Activated T-cell treated with anti-CD3 and anti-CD28 coated beads, Interleukin-2, amount 50 U/mL, for 24 hours (primary cell): Measurements from ENCODE around the gene ASPN.

Source experiments
- DNase-seq: peaks from one replicate; pipeline ENCODE4 v3.0.0-alpha.2; 2020
- H3K27ac Mint-ChIP-seq: 2 replicates; pipeline ENCODE4 v1.8.0; 2020; ENCODE audit warnings: mild to moderate bottlenecking, mixed read lengths
- H3K27me3 Mint-ChIP-seq: 2 replicates; pipeline ENCODE4 v1.8.0; 2020; ENCODE audit warnings: mixed read lengths
- H3K36me3 Mint-ChIP-seq: 2 replicates; pipeline ENCODE4 v1.8.0; 2020; ENCODE audit warnings: low read depth, mixed read lengths
- H3K4me1 Mint-ChIP-seq: 2 replicates; pipeline ENCODE4 v1.8.0; 2020; ENCODE audit warnings: low read depth, mixed read lengths
- H3K4me3 Mint-ChIP-seq: 2 replicates; pipeline ENCODE4 v1.8.0; 2020; ENCODE audit warnings: mild to moderate bottlenecking, moderate library complexity, mixed read lengths
- H3K9me3 Mint-ChIP-seq: 2 replicates; pipeline ENCODE4 v1.8.0; 2020; ENCODE audit warnings: mixed read lengths

Gene ASPN

DNA sequence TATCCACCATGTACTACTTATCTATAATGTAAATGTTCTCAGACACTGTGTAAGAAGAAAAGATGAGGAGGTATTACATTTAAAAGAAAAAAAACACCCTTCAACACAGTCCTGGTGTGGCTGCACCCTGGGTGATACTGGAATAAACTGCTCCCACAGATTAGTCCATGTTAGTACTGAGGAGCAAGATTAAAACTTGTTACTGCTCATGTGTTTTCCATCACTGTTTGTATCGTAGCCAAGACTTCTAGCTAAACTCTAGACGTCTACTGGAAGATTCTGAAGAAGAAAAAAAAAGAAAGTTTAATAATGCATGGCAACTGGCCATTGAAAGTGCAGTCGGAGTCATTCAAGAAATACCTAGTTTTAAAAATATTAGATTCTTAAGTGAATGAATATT, at the start of gene ASPN:
Gene ASPN, minus strand, starts transcription at position 178 of the 400 bp plus-strand sequence.
- no peaks in the 10 kb centered on the region for H3K9me3 Mint-ChIP-seq
- H3K4me3 Mint-ChIP-seq = no peak within 1 kb of the TSS
- no peak for DNase-seq
- H3K27ac Mint-ChIP-seq = no peak within 1 kb of the TSS
- H3K4me1 Mint-ChIP-seq = peaks cover 5% of the 10 kb centered on the region
- no peaks in the 10 kb centered on the region for H3K36me3 Mint-ChIP-seq
- no peaks in the 10 kb centered on the region for H3K27me3 Mint-ChIP-seq

DNA sequence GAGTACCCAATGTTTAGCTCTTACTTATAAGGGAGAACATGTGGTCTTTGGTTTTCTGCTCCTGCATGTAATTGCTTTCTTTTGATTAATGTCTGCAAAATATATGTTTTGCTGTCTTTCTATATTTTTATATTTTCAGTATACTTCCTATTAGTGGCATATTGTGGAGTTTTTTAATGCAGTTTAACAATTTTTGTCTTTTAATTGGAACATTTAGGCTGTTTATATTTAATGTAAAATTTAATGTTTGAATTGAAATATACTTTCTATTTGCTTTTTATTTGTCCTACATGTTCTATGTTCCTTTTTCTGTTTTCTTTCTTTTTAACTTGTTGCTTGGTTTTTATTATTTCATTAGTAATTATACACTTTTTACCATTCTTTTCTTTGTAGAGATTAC, 48.6 kb upstream of the ASPN start:
- no peak for DNase-seq
- Mint-ChIP-seq H3K9me3 (peaks cover 3% of the 10 kb centered on the region), H3K27me3 (no peaks in the 10 kb centered on the region), H3K27ac (no peak overlapping the region), H3K36me3 (no peaks in the 10 kb centered on the region), H3K4me1 (peaks cover 2% of the 10 kb centered on the region), H3K4me3 (no peak overlapping the region)

DNA sequence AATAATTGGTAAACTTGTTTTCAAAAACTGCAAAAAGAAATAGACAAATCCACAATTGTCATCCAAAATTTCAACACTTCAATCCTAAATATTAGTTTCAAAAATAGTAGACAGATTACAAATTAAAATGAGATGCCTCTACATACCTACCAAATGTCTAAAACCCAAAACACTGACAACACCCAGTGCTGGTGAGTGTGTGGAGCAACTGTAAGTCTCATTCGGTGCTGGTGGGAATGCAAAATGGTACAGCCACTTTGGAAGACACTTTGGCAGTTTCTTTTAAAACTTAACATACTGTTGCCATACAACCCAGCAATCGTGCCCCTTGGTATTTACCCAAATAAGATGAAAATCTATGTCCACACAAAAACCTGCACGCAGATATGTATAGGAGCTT, 46.8 kb upstream of the ASPN start:
- Mint-ChIP-seq H3K9me3 (peaks cover 3% of the 10 kb centered on the region), H3K27ac (no peak overlapping the region), H3K4me1 (no peaks in the 10 kb centered on the region), H3K27me3 (no peaks in the 10 kb centered on the region), H3K4me3 (no peak overlapping the region), H3K36me3 (no peaks in the 10 kb centered on the region)
- DNase-seq = no peak

DNA sequence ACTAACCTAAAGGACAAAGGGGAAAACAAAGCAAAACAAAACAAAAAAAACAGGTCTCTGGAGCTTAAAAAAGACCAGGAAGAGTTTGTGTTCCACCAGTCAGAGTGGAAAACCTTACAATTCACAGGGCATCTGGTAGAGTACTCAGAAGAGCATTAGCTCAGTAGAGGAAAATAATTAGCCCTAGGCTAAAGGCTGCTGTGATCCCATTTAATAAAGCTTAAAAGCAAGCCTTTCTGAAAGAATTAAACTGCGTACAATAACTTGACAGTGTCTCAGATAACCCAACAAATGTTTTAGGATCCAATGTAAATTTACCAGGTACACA, 46.2 kb upstream of the ASPN start:
- no peak for DNase-seq
- Mint-ChIP-seq H3K27me3 (no peaks in the 10 kb centered on the region), H3K4me1 (no peaks in the 10 kb centered on the region), H3K27ac (no peak overlapping the region), H3K9me3 (peaks cover 3% of the 10 kb centered on the region), H3K4me3 (no peak overlapping the region), H3K36me3 (no peaks in the 10 kb centered on the region)

DNA sequence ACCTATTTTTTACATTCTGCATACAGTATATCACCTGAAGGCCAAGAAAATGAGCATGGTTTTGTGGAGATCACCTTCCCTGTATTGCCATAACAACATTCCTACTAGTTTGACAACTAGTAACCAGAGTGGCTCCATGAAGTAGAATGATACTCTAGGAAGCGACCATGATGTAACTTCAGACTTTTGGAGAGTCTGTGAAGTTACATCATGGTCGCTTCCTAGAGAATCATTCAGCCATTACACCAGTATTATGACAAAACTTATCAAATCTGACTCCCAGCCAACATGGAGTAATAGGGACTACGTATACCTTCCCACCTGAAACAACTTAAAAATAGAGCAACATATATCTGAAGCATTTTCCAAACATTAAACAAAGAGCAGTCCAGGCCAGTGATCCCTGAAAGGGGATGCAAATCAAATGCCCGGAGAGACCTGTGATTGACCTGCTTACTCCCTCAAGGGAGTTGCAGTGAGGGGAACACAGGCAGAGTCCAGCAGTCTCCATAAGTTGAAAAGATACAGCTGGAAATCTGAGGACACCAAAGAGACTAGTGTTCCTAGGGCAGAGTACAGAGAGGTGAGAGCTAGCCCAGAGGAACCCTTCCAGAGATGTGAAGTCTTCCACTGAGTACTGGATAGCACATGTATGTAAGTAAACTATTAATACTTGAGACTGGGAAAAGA, 45.7 kb upstream of the ASPN start:
- H3K27me3 Mint-ChIP-seq = no peaks in the 10 kb centered on the region
- H3K27ac Mint-ChIP-seq = no peak overlapping the region
- no peak for DNase-seq
- H3K9me3 Mint-ChIP-seq = peaks cover 3% of the 10 kb centered on the region
- H3K4me3 Mint-ChIP-seq = no peak overlapping the region
- H3K36me3 Mint-ChIP-seq = no peaks in the 10 kb centered on the region
- no peaks in the 10 kb centered on the region for H3K4me1 Mint-ChIP-seq

DNA sequence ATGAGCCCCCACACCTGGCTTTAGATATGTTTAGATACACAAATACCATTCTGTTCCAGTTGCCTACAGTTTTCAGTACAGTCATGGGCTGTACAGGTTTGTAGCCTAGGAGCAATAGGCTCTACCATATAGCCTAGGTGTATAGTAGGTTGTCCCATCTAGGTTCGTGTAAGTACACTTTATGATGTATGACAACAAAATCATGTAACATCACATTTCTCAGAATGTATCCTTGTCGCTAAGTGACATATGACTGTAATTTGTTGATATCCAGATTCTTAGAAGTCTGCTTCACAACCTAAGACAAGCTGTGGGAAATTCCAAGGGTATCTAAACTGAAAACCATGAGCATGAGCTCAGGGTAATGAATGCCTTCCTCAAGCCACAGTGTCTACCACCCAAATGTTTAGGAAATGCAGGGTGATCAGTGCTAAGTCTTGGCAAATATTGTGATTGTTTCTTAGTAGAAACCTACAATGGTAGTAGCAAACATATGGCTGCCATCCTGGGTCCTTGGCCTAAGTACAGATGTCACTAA, 45.1 kb upstream of the ASPN start:
- H3K4me1 Mint-ChIP-seq = no peaks in the 10 kb centered on the region
- no peaks in the 10 kb centered on the region for H3K27me3 Mint-ChIP-seq
- peaks cover 3% of the 10 kb centered on the region for H3K9me3 Mint-ChIP-seq
- no peak for DNase-seq
- no peak overlapping the region for H3K27ac Mint-ChIP-seq
- no peaks in the 10 kb centered on the region for H3K36me3 Mint-ChIP-seq
- no peak overlapping the region for H3K4me3 Mint-ChIP-seq

DNA sequence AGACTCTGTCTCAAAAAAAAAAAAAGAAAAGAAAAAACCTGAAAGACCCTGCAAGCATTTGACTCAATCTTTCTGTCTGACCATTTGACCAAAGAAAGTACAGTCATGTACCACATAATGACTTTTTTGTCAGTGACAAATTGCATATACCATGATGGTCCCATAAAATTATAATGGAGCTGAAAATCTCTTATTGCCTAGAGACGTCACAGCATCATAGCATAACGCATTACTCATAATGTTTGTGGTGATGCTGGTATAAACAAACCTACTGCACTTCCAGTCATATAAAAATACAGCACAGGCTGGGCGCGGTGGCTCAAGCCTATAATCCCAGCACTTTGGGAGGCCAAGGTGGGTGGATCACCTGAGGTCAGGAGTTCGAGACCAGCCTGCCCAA, 43.0 kb upstream of the ASPN start:
- no peaks in the 10 kb centered on the region for H3K36me3 Mint-ChIP-seq
- H3K9me3 Mint-ChIP-seq = no peaks in the 10 kb centered on the region
- H3K27me3 Mint-ChIP-seq = no peaks in the 10 kb centered on the region
- H3K4me3 Mint-ChIP-seq = no peak overlapping the region
- DNase-seq = no peak
- H3K4me1 Mint-ChIP-seq = no peaks in the 10 kb centered on the region
- H3K27ac Mint-ChIP-seq = no peak overlapping the region

DNA sequence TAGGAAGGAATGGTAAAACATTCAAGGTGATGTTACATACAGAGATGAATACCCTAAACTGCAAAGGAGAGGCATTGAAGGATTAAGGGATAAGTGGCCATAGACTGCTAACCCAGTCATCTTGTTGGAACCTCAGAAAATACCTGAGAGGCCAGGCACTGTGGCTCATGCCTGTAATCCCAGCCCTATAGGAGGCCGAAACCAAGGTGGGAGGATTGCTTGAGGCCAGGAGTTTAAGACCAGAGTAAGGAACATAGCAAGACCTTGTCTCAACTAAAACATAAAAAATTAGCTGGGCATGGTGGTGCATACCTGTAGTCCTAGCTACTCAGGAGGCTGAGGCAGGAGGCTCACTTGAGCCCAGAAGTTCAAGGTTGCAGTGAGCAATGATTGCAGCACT, 42.6 kb upstream of the ASPN start:
- H3K27ac Mint-ChIP-seq = no peak overlapping the region
- DNase-seq = no peak
- no peaks in the 10 kb centered on the region for H3K9me3 Mint-ChIP-seq
- H3K4me3 Mint-ChIP-seq = no peak overlapping the region
- no peaks in the 10 kb centered on the region for H3K27me3 Mint-ChIP-seq
- no peaks in the 10 kb centered on the region for H3K36me3 Mint-ChIP-seq
- H3K4me1 Mint-ChIP-seq = no peaks in the 10 kb centered on the region

DNA sequence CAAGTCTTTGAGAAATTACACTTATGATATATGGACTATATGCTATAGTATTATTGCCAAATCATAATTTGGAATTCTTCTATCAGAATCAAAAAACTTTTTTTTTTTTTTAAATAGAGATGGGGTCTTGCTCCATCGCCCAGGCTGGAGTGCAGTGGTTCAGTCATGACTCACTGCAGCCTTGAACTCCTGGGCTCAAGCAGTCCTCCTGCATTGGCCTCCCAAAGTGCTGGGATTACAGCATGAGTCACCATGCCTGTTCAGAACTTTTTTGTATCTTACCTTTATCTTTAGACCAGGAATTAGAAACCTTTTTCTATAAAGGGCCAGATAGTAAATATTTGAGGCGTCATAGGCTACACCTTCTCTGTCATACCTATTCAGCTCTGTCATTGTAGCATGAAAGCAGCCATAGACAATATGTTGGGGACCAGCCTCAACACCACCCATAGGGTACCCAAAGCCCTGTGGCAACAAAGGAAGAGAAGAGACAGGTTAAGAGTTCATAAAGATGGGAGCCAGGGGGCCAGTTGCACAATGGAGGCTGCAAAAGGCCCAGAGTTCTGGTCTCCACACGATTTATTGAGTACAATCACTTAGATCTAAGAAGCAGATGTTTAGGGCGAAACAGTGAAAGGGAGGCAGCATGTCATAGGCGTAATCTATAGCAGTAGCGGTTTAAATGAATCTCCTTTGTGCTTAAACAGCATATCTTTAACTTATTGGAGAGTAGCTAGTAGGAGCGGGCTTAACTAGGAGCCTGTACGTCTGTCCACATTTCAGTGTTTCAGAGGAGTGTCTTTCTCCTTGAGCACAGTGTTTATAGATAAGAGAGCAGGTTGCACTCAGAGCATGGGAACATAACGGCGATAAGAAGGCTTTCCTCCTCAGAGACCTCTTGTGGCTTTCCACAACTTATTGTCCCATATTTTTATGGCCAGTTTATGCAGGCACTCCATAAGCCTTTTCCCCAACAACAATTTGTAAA, 41.0 kb upstream of the ASPN start:
- Mint-ChIP-seq H3K9me3 (no peaks in the 10 kb centered on the region), H3K4me3 (no peak overlapping the region), H3K4me1 (no peaks in the 10 kb centered on the region), H3K36me3 (peaks cover 2% of the 10 kb centered on the region), H3K27me3 (no peaks in the 10 kb centered on the region), H3K27ac (no peak overlapping the region)
- no peak for DNase-seq

DNA sequence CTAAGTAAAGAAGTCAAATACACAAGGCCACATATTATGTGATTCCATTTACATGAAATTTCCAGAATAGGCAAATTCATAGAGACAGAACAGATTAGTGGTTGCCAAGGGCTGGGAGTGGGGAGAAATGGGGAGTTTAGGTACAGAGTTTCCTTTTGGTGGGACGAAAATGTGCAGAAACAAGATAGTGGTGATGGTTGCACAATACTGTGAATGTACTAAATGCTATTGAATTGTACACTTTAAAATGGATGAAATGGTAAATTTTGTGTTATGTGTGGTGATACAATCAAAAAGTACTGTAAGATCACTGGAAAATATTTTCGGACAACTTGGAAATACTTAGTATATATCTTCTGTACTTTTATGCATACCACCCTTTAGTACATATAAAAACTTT, 38.5 kb upstream of the ASPN start:
- DNase-seq = no peak
- Mint-ChIP-seq H3K27ac (no peak overlapping the region), H3K4me1 (no peaks in the 10 kb centered on the region), H3K9me3 (no peaks in the 10 kb centered on the region), H3K27me3 (no peaks in the 10 kb centered on the region), H3K36me3 (peaks cover 2% of the 10 kb centered on the region), H3K4me3 (no peak overlapping the region)

DNA sequence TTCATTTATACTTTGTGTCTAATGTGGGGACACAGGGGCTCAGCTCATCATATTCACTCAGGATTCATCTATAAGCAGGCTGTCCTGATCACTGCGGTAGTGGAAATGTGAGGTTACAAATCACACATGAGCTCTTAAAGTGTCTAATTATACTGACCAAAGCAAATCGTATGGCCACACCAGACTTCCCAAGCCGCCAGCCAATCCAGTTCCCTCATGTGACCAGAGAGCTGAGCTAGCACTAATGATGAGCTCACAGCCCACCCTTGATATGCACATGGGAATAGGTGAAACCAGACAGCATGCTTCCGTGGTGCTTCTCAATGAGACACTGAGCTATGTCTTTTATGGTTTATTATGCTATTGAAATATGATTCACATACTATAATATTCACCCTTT, 35.9 kb upstream of the ASPN start:
- H3K27ac Mint-ChIP-seq = no peak overlapping the region
- no peak overlapping the region for H3K4me3 Mint-ChIP-seq
- peaks cover 2% of the 10 kb centered on the region for H3K36me3 Mint-ChIP-seq
- no peak for DNase-seq
- no peaks in the 10 kb centered on the region for H3K4me1 Mint-ChIP-seq
- no peaks in the 10 kb centered on the region for H3K27me3 Mint-ChIP-seq
- no peaks in the 10 kb centered on the region for H3K9me3 Mint-ChIP-seq

DNA sequence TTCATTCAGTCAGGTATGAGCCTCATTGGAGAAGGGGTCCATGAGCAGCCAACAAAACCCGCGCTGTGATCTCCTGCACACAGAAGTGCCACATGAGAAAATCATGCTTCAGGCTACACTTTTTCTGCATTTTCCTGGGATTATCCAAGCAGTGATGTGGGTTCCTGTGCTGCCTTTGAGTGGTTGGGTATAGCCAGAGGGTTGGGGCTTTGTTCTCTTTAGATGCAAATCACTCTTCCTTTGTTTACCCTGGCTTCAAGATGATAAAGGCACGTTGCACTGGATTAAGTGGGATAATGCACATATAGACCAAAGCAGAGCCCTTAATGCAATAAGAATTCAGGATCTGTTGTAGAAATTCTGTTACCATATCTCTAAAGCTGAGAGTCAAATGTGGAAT, 34.7 kb upstream of the ASPN start:
- H3K27ac Mint-ChIP-seq = no peak overlapping the region
- DNase-seq = no peak
- H3K4me1 Mint-ChIP-seq = no peaks in the 10 kb centered on the region
- no peak overlapping the region for H3K4me3 Mint-ChIP-seq
- no peaks in the 10 kb centered on the region for H3K9me3 Mint-ChIP-seq
- H3K27me3 Mint-ChIP-seq = no peaks in the 10 kb centered on the region
- H3K36me3 Mint-ChIP-seq = peaks cover 2% of the 10 kb centered on the region

DNA sequence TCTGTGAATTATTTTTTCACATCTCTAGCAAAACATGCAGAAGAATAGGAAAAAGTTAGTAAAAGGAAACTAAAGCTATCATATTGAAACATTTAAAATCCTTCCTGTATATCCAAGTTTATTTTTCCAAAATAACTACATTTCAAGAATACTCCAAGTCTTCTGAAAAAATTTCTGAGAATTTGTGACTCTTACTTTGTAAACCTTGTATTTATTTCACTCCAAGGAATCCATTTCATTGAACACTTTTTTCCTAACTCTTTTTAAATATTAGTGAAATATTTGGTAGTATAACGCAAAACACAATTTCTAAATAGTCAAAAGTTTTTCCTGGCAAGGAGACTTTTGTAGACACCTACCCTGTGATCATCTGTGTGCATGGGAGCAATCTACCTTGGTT, 34.2 kb upstream of the ASPN start:
- no peak for DNase-seq
- no peak overlapping the region for H3K27ac Mint-ChIP-seq
- H3K36me3 Mint-ChIP-seq = peaks cover 2% of the 10 kb centered on the region
- no peak overlapping the region for H3K4me3 Mint-ChIP-seq
- H3K4me1 Mint-ChIP-seq = no peaks in the 10 kb centered on the region
- no peaks in the 10 kb centered on the region for H3K27me3 Mint-ChIP-seq
- H3K9me3 Mint-ChIP-seq = no peaks in the 10 kb centered on the region

DNA sequence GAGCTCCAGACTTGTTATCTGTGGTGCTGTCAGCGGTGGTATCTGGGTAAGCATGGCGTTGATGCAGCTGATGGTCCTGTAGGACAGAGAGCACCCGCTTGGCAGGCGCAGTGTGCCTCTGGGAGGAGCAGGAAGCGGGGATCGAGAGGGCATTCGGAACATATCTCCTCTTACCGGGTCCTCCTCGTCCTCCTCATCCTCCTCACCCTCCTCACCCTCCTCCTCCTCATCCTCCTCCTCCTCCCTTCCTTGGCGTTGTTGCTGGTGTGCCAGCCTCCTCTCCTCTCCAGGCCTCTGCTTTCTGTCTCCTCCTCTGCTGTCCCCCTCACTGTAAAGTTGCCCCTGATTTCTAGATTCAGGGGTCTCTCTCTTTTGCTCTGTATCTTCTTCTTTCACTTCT, 32.3 kb upstream of the ASPN start:
- H3K27ac Mint-ChIP-seq = no peak overlapping the region
- no peaks in the 10 kb centered on the region for H3K36me3 Mint-ChIP-seq
- H3K4me3 Mint-ChIP-seq = no peak overlapping the region
- H3K4me1 Mint-ChIP-seq = no peaks in the 10 kb centered on the region
- H3K9me3 Mint-ChIP-seq = no peaks in the 10 kb centered on the region
- DNase-seq = no peak
- H3K27me3 Mint-ChIP-seq = no peaks in the 10 kb centered on the region

DNA sequence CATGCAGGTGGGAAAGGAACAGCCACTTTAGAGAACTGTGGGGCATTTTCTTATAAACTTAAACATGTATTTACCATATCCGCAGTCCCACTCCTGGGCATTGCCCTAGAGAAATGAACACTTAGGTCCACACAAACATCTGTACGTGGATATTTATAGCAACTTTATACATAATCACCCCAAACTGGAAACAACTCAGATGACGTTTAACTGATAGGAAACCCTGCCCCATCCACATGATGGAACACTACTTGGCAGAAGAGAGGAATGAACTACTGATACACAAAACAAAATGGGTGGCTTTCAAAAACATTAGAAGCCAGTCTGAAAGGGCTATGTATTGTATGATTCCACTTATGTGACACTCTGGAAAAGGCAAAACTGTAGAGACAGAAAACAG, 31.0 kb upstream of the ASPN start:
- H3K27me3 Mint-ChIP-seq = no peaks in the 10 kb centered on the region
- H3K4me1 Mint-ChIP-seq = no peaks in the 10 kb centered on the region
- no peak overlapping the region for H3K4me3 Mint-ChIP-seq
- H3K27ac Mint-ChIP-seq = no peak overlapping the region
- H3K9me3 Mint-ChIP-seq = no peaks in the 10 kb centered on the region
- no peak for DNase-seq
- H3K36me3 Mint-ChIP-seq = no peaks in the 10 kb centered on the region
